NCI-H1105 (cell line): ENCODE results near the gene GRM2.

ENCODE experiments used
- DNase-seq: peaks from one replicate; lab custom pipeline; 2025; lab: John Stamatoyannopoulos, UW

The GRM2 gene

GRCh38 chr3:51680663-51681230 is 26.1 kb upstream of the GRM2 start:
- no peak for DNase-seq

GRCh38 chr3:51681453-51681852 is 25.4 kb upstream of the GRM2 start:
- DNase-seq = no peak

- DNase-seq = peak; percentile 17
These were observed 24.8 kb upstream of the GRM2 start for GRCh38 chr3:51682079-51682478.

- DNase-seq = no peak
These were observed 24.3 kb upstream of the GRM2 start for GRCh38 chr3:51682526-51682925.

GRCh38 chr3:51683566-51683965 is 23.3 kb upstream of the GRM2 start:
- DNase-seq = no peak

GRCh38 chr3:51684971-51685751 is 21.7 kb upstream of the GRM2 start:
- no peak for DNase-seq

GRCh38 chr3:51686056-51686455 is 20.8 kb upstream of the GRM2 start:
- no peak for DNase-seq

- no peak for DNase-seq
These were observed 20.2 kb upstream of the GRM2 start for GRCh38 chr3:51686512-51687215.

- no peak for DNase-seq
These were observed 19.2 kb upstream of the GRM2 start for GRCh38 chr3:51687431-51688205.

GRCh38 chr3:51688206-51688600 is 18.7 kb upstream of the GRM2 start:
- DNase-seq = no peak

- DNase-seq = no peak
These were observed 15.8 kb upstream of the GRM2 start for GRCh38 chr3:51691021-51691420.

GRCh38 chr3:51691949-51692348 is 14.9 kb upstream of the GRM2 start:
- DNase-seq = no peak

- no peak for DNase-seq
These were observed 13.9 kb upstream of the GRM2 start for GRCh38 chr3:51692980-51693395.

- DNase-seq = no peak
These were observed 9.9 kb upstream of the GRM2 start for GRCh38 chr3:51696954-51697353.

- DNase-seq = no peak
These were observed 8.7 kb upstream of the GRM2 start for GRCh38 chr3:51698209-51698608.

GRCh38 chr3:51700403-51700802 is 6.5 kb upstream of the GRM2 start:
- DNase-seq = no peak

GRCh38 chr3:51702156-51702555 is 4.7 kb upstream of the GRM2 start:
- no peak for DNase-seq

GRCh38 chr3:51703068-51703760 is 3.7 kb upstream of the GRM2 start:
- DNase-seq = peak; percentile 14

GRCh38 chr3:51703761-51704510 is 2.9 kb upstream of the GRM2 start:
- no peak for DNase-seq

GRCh38 chr3:51704511-51704950 is 2.3 kb upstream of the GRM2 start:
- DNase-seq = no peak
